ENCODE data around the gene MICU1.

Gene MICU1

DNA sequence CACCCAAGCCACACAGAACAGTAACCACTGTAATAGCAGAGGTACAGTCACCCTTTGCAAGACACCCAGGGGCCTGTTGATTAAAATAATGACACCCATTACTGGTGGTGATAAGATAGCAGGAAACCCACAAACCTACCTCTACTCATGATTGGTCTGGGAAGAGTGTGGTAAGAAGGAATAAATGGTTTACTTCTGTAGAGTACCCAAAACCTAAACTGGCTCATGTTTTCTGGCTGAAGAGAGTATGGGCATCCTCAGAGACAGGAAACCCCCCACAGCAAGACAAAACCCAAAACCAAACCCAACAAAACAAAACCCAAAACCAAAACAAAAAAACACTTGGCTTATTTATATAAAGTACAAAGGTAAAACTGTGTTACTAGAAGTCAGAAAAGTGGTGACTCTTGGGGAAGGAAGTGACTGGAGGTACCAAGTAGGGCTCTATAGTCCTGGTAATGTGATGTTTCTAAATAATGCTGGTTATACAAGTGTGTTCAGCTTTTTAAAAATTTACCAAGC lies 255.6 kb downstream of the MICU1 start:
- H3K9me3 ChIP-seq (ENCODE audit: control insufficient read depth, insufficient read depth, low read length): no peaks in the 10 kb centered on the region
- H3K9me2 ChIP-seq (replicated peaks; ENCODE audit: control insufficient read depth, low read length): no peaks in the 10 kb centered on the region
- no peak overlapping the region for H3K4me2 ChIP-seq (ENCODE audit: low read length)
- no peak for TF ChIP-seq EZH2phosphoT487 (IDR thresholded peaks at IDR 0.05; ENCODE audit: borderline replicate concordance, low read length)
- TF ChIP-seq, protein P1, sequence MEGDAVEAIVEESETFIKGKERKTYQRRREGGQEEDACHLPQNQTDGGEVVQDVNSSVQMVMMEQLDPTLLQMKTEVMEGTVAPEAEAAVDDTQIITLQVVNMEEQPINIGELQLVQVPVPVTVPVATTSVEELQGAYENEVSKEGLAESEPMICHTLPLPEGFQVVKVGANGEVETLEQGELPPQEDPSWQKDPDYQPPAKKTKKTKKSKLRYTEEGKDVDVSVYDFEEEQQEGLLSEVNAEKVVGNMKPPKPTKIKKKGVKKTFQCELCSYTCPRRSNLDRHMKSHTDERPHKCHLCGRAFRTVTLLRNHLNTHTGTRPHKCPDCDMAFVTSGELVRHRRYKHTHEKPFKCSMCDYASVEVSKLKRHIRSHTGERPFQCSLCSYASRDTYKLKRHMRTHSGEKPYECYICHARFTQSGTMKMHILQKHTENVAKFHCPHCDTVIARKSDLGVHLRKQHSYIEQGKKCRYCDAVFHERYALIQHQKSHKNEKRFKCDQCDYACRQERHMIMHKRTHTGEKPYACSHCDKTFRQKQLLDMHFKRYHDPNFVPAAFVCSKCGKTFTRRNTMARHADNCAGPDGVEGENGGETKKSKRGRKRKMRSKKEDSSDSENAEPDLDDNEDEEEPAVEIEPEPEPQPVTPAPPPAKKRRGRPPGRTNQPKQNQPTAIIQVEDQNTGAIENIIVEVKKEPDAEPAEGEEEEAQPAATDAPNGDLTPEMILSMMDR (IDR thresholded peaks at IDR 0.05; ENCODE audit: low read depth, low read length, poor library complexity, severe bottlenecking): no peak
- no peaks in the 10 kb centered on the region for H3K27me3 ChIP-seq (ENCODE audit: control insufficient read depth, low read length)
- no peaks in the 10 kb centered on the region for H3K36me3 ChIP-seq (ENCODE audit: control insufficient read depth, low read length)
- H3F3A ChIP-seq (ENCODE audit: control insufficient read depth, insufficient read depth): no peaks in the 10 kb centered on the region
- H4K20me1 ChIP-seq (ENCODE audit: control insufficient read depth, insufficient read depth, low read depth, low read length): no peaks in the 10 kb centered on the region
- no peak overlapping the region for H3K4me3 ChIP-seq (ENCODE audit: low read length)
- H3K4me1 ChIP-seq (ENCODE audit: control insufficient read depth, low read length): no peaks in the 10 kb centered on the region
- H3K27ac ChIP-seq (ENCODE audit: low read depth, low read length): no peak overlapping the region
- no peaks in the 10 kb centered on the region for H3K79me2 ChIP-seq (ENCODE audit: control insufficient read depth, low read length)

DNA sequence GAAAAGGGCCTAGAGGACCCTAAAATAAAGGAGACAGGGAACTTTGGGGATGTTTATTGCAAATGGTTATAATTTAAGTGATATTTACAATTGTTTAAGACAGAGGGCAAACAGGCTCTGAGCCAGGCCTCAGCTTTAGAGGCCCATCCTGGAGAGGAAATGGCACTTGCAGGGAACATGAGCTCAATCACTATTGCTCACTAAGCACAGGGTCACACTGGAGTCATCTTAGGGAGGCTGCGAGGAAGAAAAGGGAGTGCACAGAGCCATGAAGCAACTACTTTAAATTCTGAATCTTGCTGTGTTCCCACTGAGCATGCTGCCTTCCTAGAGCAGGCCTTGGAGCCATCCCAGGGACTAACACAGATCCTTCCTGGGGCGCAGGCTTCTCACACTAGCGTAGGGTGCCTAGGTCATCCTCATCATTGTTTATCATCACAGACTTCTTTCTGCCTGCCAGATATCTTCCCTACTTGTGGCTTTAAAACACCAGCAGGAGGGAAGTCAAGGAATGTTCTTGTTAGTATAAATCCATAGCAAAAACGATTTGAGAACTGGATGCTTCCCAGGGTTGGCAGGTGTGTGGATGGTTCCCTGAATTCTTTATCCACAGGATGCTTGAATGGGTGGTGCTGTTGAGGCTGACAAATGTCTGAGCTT lies 258.4 kb downstream of the MICU1 start:
- TF ChIP-seq, protein P1 (IDR thresholded peaks at IDR 0.05; ENCODE audit: low read depth, low read length, poor library complexity, severe bottlenecking): no peak
- TF ChIP-seq EZH2phosphoT487 (IDR thresholded peaks at IDR 0.05; ENCODE audit: borderline replicate concordance, low read length): no peak
- H3K79me2 ChIP-seq (ENCODE audit: control insufficient read depth, low read length): no peaks in the 10 kb centered on the region
- no peak overlapping the region for H3K27ac ChIP-seq (ENCODE audit: low read depth, low read length)
- no peaks in the 10 kb centered on the region for H3K9me3 ChIP-seq (ENCODE audit: control insufficient read depth, insufficient read depth, low read length)
- H3K4me3 ChIP-seq (ENCODE audit: low read length): no peak overlapping the region
- no peaks in the 10 kb centered on the region for H4K20me1 ChIP-seq (ENCODE audit: control insufficient read depth, insufficient read depth, low read depth, low read length)
- no peaks in the 10 kb centered on the region for H3K27me3 ChIP-seq (ENCODE audit: control insufficient read depth, low read length)
- H3K36me3 ChIP-seq (ENCODE audit: control insufficient read depth, low read length): no peaks in the 10 kb centered on the region
- H3K4me1 ChIP-seq (ENCODE audit: control insufficient read depth, low read length): peaks cover 6% of the 10 kb centered on the region
- no peaks in the 10 kb centered on the region for H3K9me2 ChIP-seq (replicated peaks; ENCODE audit: control insufficient read depth, low read length)
- no peak overlapping the region for H3K4me2 ChIP-seq (ENCODE audit: low read length)
- H3F3A ChIP-seq (ENCODE audit: control insufficient read depth, insufficient read depth): no peaks in the 10 kb centered on the region

DNA sequence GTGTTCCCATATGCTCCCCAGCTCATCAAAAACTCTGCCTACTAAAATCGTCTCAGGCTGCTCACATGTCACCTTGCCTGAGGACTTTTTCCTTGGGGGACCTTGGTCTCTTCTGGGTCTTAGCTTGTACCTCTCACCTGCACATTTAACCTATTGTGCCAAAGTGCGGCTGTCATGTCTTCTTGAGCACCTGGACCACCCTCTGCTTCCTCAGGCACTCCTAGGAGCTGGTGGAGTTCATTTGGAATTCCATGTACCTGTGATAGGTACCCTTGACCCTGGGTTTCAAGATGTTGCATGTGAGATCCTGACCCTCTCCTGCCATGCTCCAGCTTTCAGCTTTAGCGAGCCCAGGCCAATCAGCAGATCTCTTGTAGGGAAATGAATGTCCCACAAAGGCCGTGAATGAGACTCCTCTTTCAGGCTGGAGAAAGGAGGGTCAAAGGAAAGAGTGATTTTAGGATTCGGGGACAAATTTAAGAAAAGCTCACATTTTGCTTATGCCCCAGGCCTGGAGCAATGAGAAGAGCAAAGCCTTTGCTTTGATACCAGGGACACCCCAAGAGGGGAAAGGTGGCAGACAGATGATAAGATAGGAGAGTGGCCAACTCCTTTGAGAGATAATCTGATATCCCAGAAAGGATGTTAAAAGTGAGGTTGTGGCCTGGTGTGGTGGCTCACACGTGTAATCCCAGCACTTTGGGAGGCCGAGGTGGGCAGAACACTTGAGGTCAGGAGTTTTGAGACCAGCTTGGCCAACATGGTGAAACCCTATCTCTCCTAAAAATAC lies 260.6 kb downstream of the MICU1 start:
- H3K36me3 ChIP-seq (ENCODE audit: control insufficient read depth, low read length): no peaks in the 10 kb centered on the region
- H3K27me3 ChIP-seq (ENCODE audit: control insufficient read depth, low read length): no peaks in the 10 kb centered on the region
- H3K4me1 ChIP-seq (ENCODE audit: control insufficient read depth, low read length): peaks cover 6% of the 10 kb centered on the region
- no peaks in the 10 kb centered on the region for H3K9me2 ChIP-seq (replicated peaks; ENCODE audit: control insufficient read depth, low read length)
- no peaks in the 10 kb centered on the region for H3F3A ChIP-seq (ENCODE audit: control insufficient read depth, insufficient read depth)
- no peak overlapping the region for H3K4me3 ChIP-seq (ENCODE audit: low read length)
- no peaks in the 10 kb centered on the region for H3K9me3 ChIP-seq (ENCODE audit: control insufficient read depth, insufficient read depth, low read length)
- no peaks in the 10 kb centered on the region for H3K79me2 ChIP-seq (ENCODE audit: control insufficient read depth, low read length)
- no peak overlapping the region for H3K4me2 ChIP-seq (ENCODE audit: low read length)
- H4K20me1 ChIP-seq (ENCODE audit: control insufficient read depth, insufficient read depth, low read depth, low read length): no peaks in the 10 kb centered on the region
- no peak for TF ChIP-seq EZH2phosphoT487 (IDR thresholded peaks at IDR 0.05; ENCODE audit: borderline replicate concordance, low read length)
- TF ChIP-seq, protein P1 (IDR thresholded peaks at IDR 0.05; ENCODE audit: low read depth, low read length, poor library complexity, severe bottlenecking): no peak
- H3K27ac ChIP-seq (ENCODE audit: low read depth, low read length): no peak overlapping the region
